CD14-positive monocyte (primary cell): ENCODE measurements around the gene CEP68. TPM values are rescaled to one million over a fixed set of nuclear protein-coding genes. Genes with fewer than 3 reads are reported as not detected.

Source experiments
- DNase-seq, 3 donors: peaks; one replicate each; pipeline ENCODE4 v3.0.0-alpha.2; 2011 to 2022
- H2AFZ ChIP-seq: 2 replicates; pipeline ENCODE4 v1.6.0; 2012; ENCODE audit warnings: mild to moderate bottlenecking, low read depth, low read length, inconsistent platforms; ENCODE audit not compliant: insufficient read depth, poor library complexity, severe bottlenecking
- H3K27ac ChIP-seq, 2 donors: 1 replicate in 1 of 2; 2 replicates in 1 of 2; pipeline ENCODE4 v1.5.1; 2012 to 2013; ENCODE audit warnings: low read length in 2 of 2, control low read depth in 1 of 2, inconsistent platforms in 1 of 2, low read depth in 1 of 2, mild to moderate bottlenecking in 1 of 2
- H3K27me3 ChIP-seq, 2 donors: one replicate each; pipeline versions ENCODE4 v1.6.0 to v1.6.1; 2011 to 2013; ENCODE audit warnings: low read length in 2 of 2; ENCODE audit not compliant: control insufficient read depth in 2 of 2, insufficient read depth in 2 of 2
- H3K36me3 ChIP-seq, 2 donors: replicated peaks in 1 of 2; 1 replicate in 1 of 2; 2 replicates in 1 of 2; pipeline versions ENCODE4 v1.5.1 to v1.6.1; 2012 to 2013; ENCODE audit warnings: low read length in 2 of 2, control low read depth in 1 of 2, inconsistent platforms in 1 of 2, mild to moderate bottlenecking in 1 of 2; ENCODE audit not compliant: insufficient read depth in 2 of 2, control insufficient read depth in 1 of 2
- H3K4me1 ChIP-seq, 2 donors: 1 replicate in 1 of 2; 2 replicates in 1 of 2; pipeline versions ENCODE4 v1.5.1 to v1.6.1; 2012 to 2013; ENCODE audit warnings: low read length in 2 of 2, control low read depth in 1 of 2, inconsistent platforms in 1 of 2, mild to moderate bottlenecking in 1 of 2, moderate library complexity in 1 of 2; ENCODE audit not compliant: insufficient read depth in 2 of 2, control insufficient read depth in 1 of 2
- H3K4me2 ChIP-seq: replicated peaks from 2 replicates; pipeline ENCODE3; 2012; ENCODE audit warnings: low read length, moderate library complexity, mild to moderate bottlenecking; ENCODE audit not compliant: poor library complexity, severe bottlenecking; ENCODE audit errors: extremely low read depth
- H3K4me3 ChIP-seq, 3 experiments: fragments of 200-600 bp in 1 of 3; sonication (generic) in 1 of 3; replicated peaks in 1 of 3; 1 replicate in 2 of 3; 2 replicates in 1 of 3; pipeline ENCODE4 v1.5.1; 2011 to 2013; ENCODE audit warnings: low read length in 3 of 3, mild to moderate bottlenecking in 3 of 3, control low read depth in 2 of 3, low read depth in 2 of 3, inconsistent platforms in 1 of 3, moderate library complexity in 1 of 3
- H3K79me2 ChIP-seq: 2 replicates; pipeline ENCODE4 v1.6.0; 2012; ENCODE audit warnings: mild to moderate bottlenecking, control low read depth, inconsistent platforms, low read length, moderate library complexity; ENCODE audit not compliant: insufficient read depth
- H3K9ac ChIP-seq: 2 replicates; pipeline ENCODE4 v1.6.0; 2017; ENCODE audit warnings: low read length, mild to moderate bottlenecking; ENCODE audit not compliant: insufficient read depth, poor library complexity, severe bottlenecking
- H3K9me3 ChIP-seq, 2 donors: replicated peaks in 1 of 2; 1 replicate in 1 of 2; 2 replicates in 1 of 2; pipeline versions ENCODE4 v1.5.1 to v1.6.1; 2012 to 2013; ENCODE audit warnings: low read length in 2 of 2, control low read depth in 1 of 2; ENCODE audit not compliant: control insufficient read depth in 1 of 2, insufficient read depth in 1 of 2
- H4K20me1 ChIP-seq: 2 replicates; pipeline ENCODE4 v1.6.0; 2012; ENCODE audit warnings: mild to moderate bottlenecking, low read length, control low read depth, moderate library complexity; ENCODE audit not compliant: insufficient read depth
- H3K27ac Mint-ChIP-seq, 7 donors: one replicate each; pipeline ENCODE4 v1.8.0; 2020; ENCODE audit warnings: mild to moderate bottlenecking in 7 of 7, mixed read lengths in 7 of 7, moderate library complexity in 6 of 7, inconsistent platforms in 2 of 7
- H3K27me3 Mint-ChIP-seq, 3 donors: one replicate each; pipeline ENCODE4 v1.8.0; 2021 to 2022; ENCODE audit warnings: low read depth in 3 of 3, mild to moderate bottlenecking in 3 of 3, mixed read lengths in 3 of 3, moderate library complexity in 3 of 3, inconsistent platforms in 1 of 3
- H3K36me3 Mint-ChIP-seq, 2 donors: one replicate each; pipeline ENCODE4 v1.8.0; 2020; ENCODE audit warnings: mixed read lengths in 2 of 2, inconsistent platforms in 1 of 2, mild to moderate bottlenecking in 1 of 2
- H3K4me1 Mint-ChIP-seq: one replicate; pipeline ENCODE4 v1.8.0; 2020; ENCODE audit warnings: mild to moderate bottlenecking, mixed read lengths
- H3K4me3 Mint-ChIP-seq, 2 donors: one replicate each; pipeline ENCODE4 v1.8.0; 2020; ENCODE audit warnings: mild to moderate bottlenecking in 2 of 2, mixed read lengths in 2 of 2, moderate library complexity in 1 of 2
- H3K9me3 Mint-ChIP-seq, 7 donors: one replicate each; pipeline ENCODE4 v1.8.0; 2020 to 2022; ENCODE audit warnings: mixed read lengths in 7 of 7, mild to moderate bottlenecking in 6 of 7, moderate library complexity in 6 of 7, inconsistent platforms in 2 of 7
- CTCF ChIP-seq: fragments of 200-600 bp; IDR thresholded peaks from one replicate; pipeline ENCODE4 v1.8.0; 2022; ENCODE audit warnings: antibody characterized with exemption, mild to moderate bottlenecking
- WGBS: methylation state at CpG from one replicate; pipeline ENCODE4 v1.1.5; 2013; ENCODE audit warnings: missing lambda C conversion rate; ENCODE audit not compliant: insufficient coverage; 5-methylcytosine and 5-hydroxymethylcytosine counted together
- intact Hi-C, 2 donors: fragments of 100-400 bp; cut with micrococcal nuclease; formaldehyde crosslinking; loops; one replicate each; pipeline versions ENCODE4 v1.15.0 to v1.15.1; 2023
- polyA plus RNA-seq, 3 donors: library from polyadenylated mRNA; depleted of rRNA in 1 of 3; unstranded in 2 of 3; stranded (reverse) in 1 of 3; fragments of 300-500 nt in 2 of 3; fragments of >200 nt in 1 of 3; fragmentation: Illumina TruSeq in 2 of 3; gene quantifications; 1 replicate in 2 of 3; 2 replicates in 1 of 3; pipeline ENCODE4 v1.2.3, GENCODE V29; 2012 to 2021

The CEP68 gene
- polyA plus RNA-seq, 3 donors: 2.5 to 6.5 (median 2.8) TPM

GRCh38 chr2:65053199-65053598, 3.0 kb upstream of the CEP68 start:
- peak; percentile 69 to 83 (median 73) for DNase-seq
- Mint-ChIP-seq H3K27ac (peak overlapping the region; percentile 54 to 85 (median 78)), H3K4me3 (peak overlapping the region in 1 of 2 donors; percentile 65), H3K36me3 (peaks cover 0 to 12% of the 10 kb centered on the region in 2 donors), H3K4me1 (peaks cover 52% of the 10 kb centered on the region), H3K27me3 (peaks cover 0 to 2% (median 1%) of the 10 kb centered on the region in 3 donors), H3K9me3 (peaks cover 0 to 5% (median 2%) of the 10 kb centered on the region in 7 donors)
- Histone ChIP-seq H4K20me1 (no peaks in the 10 kb centered on the region), H3K9ac (no peak overlapping the region), H3K4me2 (peak overlapping the region; percentile 4), H3K4me3 (peak overlapping the region in 1 of 3 experiments; percentile 17), H3K79me2 (peaks cover 26% of the 10 kb centered on the region), H2AFZ (no peak overlapping the region), H3K36me3 (no peaks in the 10 kb centered on the region), H3K27ac (peak overlapping the region; percentile 15 to 57), H3K9me3 (no peaks in the 10 kb centered on the region), H3K27me3 (no peaks in the 10 kb centered on the region), H3K4me1 (peaks cover 44 to 53% of the 10 kb centered on the region in 2 donors)
- intact Hi-C loops: no loop called here
- WGBS: no CpG with 5 or more reads among the region's 1 CpG
- no peak for TF ChIP-seq CTCF

GRCh38 chr2:65054749-65055421, 1.3 kb upstream of the CEP68 start:
- peaks cover 60% of the 10 kb centered on the region for H3K4me1 Mint-ChIP-seq
- peaks cover 0 to 4% of the 10 kb centered on the region in 2 donors for H3K36me3 Mint-ChIP-seq
- peaks cover 44 to 53% of the 10 kb centered on the region in 2 donors for H3K4me1 ChIP-seq
- H3K27ac ChIP-seq: peak overlapping the region; percentile 44 to 81
- no peaks in the 10 kb centered on the region for H3K36me3 ChIP-seq
- intact Hi-C loops: no loop called here
- peak overlapping the region; percentile 67 to 93 (median 77) for H3K4me3 ChIP-seq
- peaks cover 41% of the 10 kb centered on the region for H3K79me2 ChIP-seq
- no peaks in the 10 kb centered on the region for H3K9me3 ChIP-seq
- H3K9ac ChIP-seq: no peak overlapping the region
- H3K27me3 ChIP-seq: no peaks in the 10 kb centered on the region
- no peak for DNase-seq
- peak overlapping the region; percentile 97 to 99 for H3K4me3 Mint-ChIP-seq
- peak overlapping the region; percentile 95 for H2AFZ ChIP-seq
- no peaks in the 10 kb centered on the region for H4K20me1 ChIP-seq
- WGBS: 100% methylated on average over 1 of the region's 4 CpGs
- H3K27me3 Mint-ChIP-seq: peaks cover 0 to 2% (median 1%) of the 10 kb centered on the region in 3 donors
- H3K27ac Mint-ChIP-seq: peak overlapping the region; percentile 50 to 95 (median 91)
- H3K9me3 Mint-ChIP-seq: peaks cover 0 to 2% (median 0%) of the 10 kb centered on the region in 7 donors
- peak overlapping the region; percentile 87 for H3K4me2 ChIP-seq
- TF ChIP-seq CTCF: no peak
